Limb (tissue), 2 donors: Measurements from ENCODE around the gene TSEN2.

Experiments
- DNase-seq, 2 donors: peaks; one replicate each; pipeline ENCODE4 v3.0.0-alpha.2; 2016; ENCODE audit errors: extremely low spot score in 2 of 2

TSEN2 gene

GRCh38 chr3:12549971-12550760 lies 65.9 kb downstream of the TSEN2 start:
- DNase-seq, result no peak

- DNase-seq, result peak; percentile 30 to 71
Measured at GRCh38 chr3:12553921-12554391, 69.7 kb downstream of the TSEN2 start.

DNA sequence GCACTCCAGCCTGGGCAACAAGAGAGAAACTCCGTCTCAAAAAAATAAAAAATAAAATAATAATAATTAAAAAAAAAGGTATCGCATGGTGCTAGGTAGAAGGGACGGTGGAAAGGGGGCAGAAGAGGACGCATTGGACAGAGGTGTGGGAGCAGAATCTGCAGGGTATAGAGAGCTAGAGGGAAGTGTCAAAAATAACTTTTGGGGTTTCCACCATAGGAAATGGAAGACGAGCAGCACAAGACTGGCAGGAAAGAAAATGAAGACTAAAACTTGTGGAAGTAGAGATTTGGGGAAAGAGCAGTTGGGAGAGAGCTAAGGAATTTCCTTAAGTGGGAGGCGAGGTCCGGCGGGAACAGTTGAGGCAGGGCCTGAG lies 72.0 kb downstream of the TSEN2 start:
- DNase-seq, result peak in 1 of 2 donors; percentile 4

- peak; percentile 79 to 94 for DNase-seq
Measured at GRCh38 chr3:12556690-12557472, 72.6 kb downstream of the TSEN2 start, which contains the start of gene MKRN2. TSS of gene MKRN2 (plus strand) at chr3:12557087. CDS start at chr3:12557151, 64 bp downstream.

DNA sequence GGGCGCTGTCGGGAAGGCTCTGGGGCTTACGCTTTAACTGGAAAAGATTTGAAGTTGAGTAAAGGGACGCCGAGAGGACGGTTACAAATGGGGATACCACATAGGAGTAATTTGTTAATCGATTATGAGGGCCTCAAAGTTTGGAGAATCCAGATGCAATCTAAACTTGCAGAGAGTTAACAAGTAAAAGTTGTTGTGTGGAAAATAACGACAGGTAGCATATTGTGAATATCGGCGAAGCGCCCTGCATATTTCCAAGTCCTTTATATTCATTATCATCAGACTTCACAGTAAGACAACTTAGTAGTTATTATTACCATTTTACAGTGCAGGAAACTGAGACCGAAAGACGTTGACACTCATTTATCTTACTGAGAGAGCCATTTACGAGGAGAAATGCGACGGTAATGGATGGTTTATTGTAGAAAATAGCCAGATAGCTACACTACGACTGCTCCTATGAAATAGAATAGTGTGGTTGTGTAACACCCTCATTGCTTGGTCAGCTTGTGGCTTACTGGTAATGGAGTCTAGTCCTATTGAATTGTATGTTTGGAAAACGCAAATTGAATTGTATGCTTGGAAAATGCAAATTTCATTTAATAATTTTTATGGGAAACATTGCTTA lies 73.3 kb downstream of the TSEN2 start:
- DNase-seq, result peak in 1 of 2 donors; percentile 17

- no peak for DNase-seq
Measured at GRCh38 chr3:12558706-12559105, 74.4 kb downstream of the TSEN2 start.

GRCh38 chr3:12559520-12559919 lies 75.2 kb downstream of the TSEN2 start:
- DNase-seq, result no peak

DNA sequence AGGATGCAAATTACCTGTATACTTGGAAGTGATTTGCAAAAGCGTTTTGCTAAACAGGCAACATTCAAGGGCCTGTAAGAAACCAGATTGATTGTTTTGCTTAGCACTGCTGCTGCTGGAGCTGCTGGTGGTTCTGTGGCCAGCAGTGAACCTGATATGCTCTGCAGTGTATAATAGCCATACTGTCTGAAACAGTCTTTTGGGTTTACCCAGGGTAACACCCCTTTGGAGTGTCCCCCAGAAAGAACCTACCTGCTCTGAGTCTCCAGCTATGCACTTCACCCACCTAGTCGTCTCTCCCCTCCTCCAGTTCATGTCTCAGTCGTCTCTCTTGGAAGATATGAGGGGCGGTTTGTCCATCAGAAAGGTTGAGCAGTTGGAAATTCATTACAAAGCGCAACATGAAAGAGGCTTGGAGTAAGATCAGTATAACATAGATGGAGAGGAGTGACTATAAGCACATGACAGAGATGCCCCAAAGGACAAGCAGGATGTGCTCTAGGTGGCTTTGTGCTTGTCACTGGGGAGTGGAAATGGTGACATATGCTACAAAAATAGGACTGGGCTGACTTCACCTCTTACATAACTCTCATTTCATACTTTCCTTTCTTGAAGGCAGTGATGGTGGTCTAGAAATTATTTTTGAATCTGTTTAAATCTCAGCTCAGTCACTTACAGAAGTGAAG lies 76.4 kb downstream of the TSEN2 start:
- no peak for DNase-seq

DNA sequence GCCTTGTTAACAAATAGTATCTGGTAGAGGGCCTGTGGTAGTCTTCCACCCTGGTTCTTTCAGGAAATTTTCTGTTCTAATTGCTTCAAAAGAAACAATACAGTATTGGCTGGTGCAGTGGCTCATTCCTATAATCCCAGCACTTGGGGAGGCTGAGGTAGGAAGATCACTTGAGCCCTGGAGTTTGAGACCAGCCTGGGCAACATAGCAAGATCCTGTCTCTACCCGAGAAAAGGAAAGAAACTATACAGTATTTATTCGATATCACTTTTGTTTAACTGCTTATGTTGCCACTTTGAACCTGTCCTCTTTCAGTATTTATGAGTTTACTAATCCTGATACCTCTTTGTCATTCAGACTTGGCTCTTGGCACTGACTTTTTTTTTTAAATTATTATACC lies 77.1 kb downstream of the TSEN2 start:
- DNase-seq, result no peak

DNA sequence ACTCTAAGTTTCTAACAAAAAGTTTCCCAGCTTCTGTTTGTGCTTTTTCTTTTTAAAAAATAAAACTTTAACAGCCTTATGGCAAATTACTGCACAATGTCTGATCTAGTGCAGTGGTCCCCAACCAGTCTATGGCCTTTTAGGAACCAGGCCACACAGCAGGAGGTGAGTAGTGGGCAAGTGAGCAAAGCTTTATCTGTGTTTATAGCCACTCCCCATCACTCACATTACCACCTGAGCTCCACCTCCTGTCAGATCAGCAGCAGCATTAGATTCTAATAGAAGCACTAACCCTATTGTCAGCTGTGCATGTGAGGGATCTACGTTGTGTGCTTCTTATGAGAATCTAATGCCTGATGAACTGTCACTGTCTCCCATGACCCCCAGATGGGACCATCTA lies 78.2 kb downstream of the TSEN2 start:
- no peak for DNase-seq

DNA sequence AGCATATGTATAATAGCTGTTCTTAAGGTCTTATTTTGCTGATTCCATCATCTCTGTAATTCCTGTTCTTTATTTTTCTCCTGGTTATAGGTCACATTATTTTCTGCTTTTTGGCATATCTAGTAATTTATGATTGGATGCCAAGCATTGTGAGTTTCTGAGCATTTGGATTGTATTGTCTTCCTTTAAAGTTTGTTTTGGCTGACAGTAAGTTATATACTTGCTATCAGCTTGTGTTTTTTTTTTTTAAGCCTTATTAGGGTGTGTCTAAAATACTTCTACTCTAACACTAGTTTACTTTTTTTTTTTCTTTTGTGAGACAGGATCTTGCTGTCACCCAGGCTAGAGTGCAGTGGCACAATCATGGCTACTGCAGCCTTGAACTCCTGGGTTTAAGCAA lies 82.7 kb downstream of the TSEN2 start:
- no peak for DNase-seq

DNA sequence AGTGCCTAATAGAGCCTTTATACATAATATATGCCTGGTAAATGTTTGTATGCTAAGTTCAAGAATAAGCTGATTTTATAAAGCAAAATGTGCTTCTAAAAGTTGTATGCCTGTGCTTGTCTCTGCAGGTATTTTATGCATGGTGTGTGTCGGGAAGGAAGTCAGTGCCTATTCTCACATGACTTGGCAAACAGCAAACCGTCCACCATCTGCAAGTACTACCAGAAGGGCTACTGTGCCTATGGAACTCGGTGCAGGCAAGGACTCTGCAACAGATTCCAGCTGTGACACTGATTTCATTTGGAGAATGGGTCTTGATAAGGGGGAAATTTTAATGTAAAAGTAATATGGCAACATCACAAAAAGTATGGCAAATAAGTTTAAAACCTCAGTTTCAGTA lies 84.5 kb downstream of the TSEN2 start:
- no peak for DNase-seq

DNA sequence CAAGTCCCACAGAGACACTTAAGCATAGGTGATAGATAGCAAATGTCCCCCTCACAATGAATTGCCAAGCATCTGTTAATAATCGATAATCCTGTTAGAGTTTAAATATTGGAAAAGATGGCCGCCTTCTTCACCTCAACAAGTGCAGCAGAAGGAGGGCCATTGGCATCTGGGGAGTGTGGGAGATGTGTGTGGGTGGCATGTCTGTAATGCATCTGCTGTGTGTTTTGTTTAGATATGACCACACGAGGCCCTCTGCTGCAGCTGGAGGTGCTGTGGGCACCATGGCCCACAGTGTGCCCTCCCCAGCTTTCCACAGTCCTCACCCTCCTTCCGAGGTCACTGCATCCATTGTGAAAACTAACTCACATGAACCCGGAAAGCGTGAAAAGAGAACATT lies 85.6 kb downstream of the TSEN2 start:
- DNase-seq, result no peak

- no peak for DNase-seq
Measured at GRCh38 chr3:12571986-12572385, 87.7 kb downstream of the TSEN2 start.

GRCh38 chr3:12574131-12574530 lies 89.9 kb downstream of the TSEN2 start:
- no peak for DNase-seq

DNA sequence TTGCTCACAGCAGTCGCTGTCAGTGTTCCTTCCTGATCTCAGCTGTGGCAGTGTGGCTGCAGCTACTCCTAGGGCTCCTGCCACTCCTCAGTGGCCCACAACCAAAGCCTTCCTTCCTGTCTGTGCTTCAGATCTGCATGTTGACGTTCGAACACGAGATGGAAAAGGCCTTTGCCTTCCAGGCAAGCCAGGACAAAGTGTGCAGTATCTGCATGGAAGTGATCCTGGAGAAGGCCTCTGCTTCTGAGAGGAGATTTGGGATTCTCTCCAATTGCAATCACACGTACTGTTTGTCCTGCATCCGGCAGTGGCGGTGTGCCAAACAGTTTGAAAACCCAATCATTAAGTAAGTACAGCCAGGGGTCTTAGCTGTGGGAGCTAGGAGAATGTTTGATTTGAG lies 90.4 kb downstream of the TSEN2 start:
- DNase-seq, result no peak

DNA sequence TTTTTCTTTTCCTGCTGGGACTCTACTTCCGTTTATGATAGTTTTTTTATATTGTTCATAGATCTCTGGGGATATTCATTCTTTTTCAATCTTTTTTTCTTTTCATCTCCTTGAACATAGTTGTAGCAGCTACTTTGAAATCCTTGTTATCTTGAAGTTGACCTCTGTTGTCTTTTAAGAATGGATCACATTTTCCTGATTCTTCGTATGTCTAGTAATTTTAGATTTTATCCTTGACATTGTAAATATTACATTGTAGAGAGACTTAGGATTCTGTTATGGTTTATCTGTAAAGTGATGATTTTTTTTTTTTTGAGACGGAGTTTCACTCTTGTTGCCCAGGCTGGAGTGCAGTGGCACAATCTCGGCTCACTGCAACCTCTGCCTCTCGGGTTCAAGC lies 93.1 kb downstream of the TSEN2 start:
- no peak for DNase-seq

DNA sequence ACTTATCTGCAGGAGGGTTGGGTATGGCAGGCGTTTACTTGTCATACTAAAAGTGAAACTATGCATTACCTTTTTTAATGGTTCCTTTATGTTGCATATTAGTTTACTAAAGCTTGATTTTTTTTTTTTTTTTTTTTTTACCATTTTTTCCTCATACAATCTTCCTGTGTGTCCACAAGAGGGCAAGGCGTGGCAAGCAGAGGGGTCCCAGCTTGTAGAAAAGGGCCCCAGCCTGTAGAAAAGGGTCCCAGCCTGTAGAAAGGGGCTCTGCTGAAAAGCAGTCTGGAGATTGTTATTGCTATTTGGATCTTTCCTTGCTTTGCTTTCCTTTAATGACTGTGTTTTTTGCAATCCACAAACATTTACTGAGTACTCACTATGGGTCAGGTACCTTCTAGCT lies 94.5 kb downstream of the TSEN2 start:
- DNase-seq, result no peak

GRCh38 chr3:12579456-12579855 lies 95.2 kb downstream of the TSEN2 start:
- no peak for DNase-seq

GRCh38 chr3:12579905-12580304 lies 95.6 kb downstream of the TSEN2 start:
- no peak for DNase-seq

DNA sequence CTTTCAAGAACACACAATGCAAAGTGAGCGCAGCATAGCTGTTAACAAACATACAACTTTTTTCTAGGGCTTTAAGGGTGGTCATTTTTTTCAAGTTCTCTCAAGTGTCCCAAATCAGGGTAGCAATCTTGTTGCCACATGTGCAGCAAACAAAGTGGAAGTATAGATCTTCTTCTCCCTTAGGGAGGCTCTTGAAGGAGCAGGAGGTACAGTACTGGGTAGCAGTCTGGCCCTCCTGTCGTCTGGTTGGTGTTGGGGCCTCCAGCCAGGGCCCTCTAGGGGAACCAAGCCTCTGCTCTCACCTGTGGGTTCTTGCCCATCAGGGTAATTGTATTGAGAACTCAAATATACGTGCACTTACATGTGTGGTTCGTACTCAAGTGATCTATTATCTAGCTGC lies 98.5 kb downstream of the TSEN2 start:
- no peak for DNase-seq
